ENCODE data around the gene CHP1.
"Not testable (repeated sequence)": the region's sequence is repeated elsewhere in the genome, so short reads cannot be mapped to it uniquely, and the experiment has no call there.

The CHP1 gene

DNA sequence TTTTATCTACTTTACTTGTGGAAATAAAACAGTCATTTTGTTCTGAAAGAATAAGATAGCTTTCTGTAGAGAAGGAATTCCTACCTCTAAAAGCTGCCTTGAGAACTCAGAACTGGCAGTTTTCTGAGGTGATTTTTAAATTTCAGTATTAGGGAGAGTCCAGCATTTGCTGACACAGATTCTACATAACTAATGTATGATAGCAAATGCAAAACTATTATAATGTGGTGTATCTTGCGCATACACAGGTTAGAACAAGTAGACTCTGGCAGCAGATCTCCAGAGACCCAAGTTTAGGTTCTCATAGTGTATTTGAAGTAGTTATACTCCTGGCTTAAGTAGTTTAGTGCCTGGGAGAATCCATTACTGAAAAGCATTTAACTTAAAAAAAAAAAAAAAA lies 70.5 kb downstream of the CHP1 start:
- DNase-seq: no peak

DNA sequence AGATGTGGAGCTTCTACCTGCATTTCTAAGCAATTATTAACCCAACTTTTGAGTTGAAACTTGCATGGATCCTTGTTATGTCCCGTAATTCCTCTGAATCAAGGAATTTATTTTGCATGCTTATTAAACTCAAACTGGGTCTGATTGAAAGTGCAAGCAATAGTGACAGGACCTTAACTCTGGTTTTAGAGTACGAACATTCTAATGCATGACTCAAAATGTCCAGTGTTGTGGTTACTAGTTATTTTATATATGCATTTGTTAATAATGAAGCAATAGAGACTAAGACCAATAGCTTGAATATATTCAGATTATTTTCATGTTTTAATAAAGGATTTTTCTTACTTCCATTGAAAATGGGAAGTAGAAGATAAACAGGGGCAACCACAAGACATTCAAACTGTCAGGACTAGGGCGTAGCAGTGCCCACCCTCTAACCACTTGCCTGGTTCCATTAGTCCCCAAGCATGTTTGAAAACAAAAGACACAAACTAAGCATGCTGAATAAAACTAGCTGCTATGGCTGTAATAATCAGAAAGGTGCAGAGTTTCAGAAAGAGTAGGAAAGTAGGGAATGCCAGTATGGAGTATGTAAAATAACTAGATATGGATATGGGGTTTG lies 73.2 kb downstream of the CHP1 start:
- DNase-seq: no peak

- DNase-seq: no peak
These were observed 76.6 kb downstream of the CHP1 start for GRCh38 chr15:41307679-41308078.

- DNase-seq: no peak
These were observed 78.3 kb downstream of the CHP1 start for GRCh38 chr15:41309226-41309905.

DNA sequence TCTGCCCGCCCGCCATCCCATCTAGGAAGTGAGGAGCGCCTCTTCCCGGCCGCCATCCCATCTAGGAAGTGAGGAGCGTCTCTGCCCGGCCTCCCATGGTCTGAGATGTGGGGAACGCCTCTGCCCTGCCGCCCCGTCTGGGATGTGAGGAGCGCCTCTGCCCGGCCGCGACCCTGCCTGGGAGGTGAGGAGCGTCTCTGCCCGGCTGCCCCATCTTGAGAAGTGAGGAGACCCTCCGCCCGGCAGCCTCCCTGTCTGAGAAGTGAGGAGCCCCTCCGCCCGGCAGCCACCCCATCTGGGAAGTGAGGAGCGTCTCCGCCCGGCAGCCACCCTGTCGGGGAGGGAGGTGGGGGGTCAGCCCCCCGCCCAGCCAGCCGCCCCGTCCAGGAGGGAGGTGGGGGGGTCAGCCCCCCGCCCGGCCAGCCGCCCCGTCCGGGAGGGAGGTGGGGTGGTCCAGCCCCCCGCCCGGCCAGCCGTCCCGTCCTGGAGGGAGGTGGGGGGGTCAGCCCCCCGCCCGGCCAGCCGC lies 89.8 kb downstream of the CHP1 start:
- not testable (repeated sequence) for DNase-seq

DNA sequence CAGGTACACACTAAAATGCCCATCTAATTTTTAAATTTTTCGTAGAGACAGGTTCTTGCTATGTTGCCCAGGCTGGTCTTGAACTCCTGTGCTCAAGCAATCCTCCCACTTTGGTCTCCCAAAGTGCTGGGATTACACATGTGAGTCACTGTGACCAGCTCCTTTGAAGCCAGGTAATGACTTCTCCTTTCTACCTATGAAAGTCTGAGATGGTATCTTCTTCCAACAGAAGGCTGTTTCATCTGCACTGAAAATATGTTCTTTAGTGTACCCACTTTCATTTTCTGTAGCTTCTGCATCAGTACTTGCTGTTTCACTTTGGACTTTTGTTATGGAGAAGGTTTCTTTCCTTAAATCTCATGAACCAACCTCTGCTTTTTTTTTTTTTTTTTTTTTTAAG lies 92.5 kb downstream of the CHP1 start:
- DNase-seq: no peak

- peak; percentile 33 for DNase-seq
These were observed 100.2 kb downstream of the CHP1 start for GRCh38 chr15:41331281-41331680.

Data from NCI-H69 (cell line).